ENCODE results near the gene ZBTB7C. TPM values are rescaled to one million over a fixed set of nuclear protein-coding genes. Genes with fewer than 3 reads are reported as not detected.

The ZBTB7C gene
- total RNA-seq, 1 experiment from 2014 or later, result 0.33 TPM

DNA sequence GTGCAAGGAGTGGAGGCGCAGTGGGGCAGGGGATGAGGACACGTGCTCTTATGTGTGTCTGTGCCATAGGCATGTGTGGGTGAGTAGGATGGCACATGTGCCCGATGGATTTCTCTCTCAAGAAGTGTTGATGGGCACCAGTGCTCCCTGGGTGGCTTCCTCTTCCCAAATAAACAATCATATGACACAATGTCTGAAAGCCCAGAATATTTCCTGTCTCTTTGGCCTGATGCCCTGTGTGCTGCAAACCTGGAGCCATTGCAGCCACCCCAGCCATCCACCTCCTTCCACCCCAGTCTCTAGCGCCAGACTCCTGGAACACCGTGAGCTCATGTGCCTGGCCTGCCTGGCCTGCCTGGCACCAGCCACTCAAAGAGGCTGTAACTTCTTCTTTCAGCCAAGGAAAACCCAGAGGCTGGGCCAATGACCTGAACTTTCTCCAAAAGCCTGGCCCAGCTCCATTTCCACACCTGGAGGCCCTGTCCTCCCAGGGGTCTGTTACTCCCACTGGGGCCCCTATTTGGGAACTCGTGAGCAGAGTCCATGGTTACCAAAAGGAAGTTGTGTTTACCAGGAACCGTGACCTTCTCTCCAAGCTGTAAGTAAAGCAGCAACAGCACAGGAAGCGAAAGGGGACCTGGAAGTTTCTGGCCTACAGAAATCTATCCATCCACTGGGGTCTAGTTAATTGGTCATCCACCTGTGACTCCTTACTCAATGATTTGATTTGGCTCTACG, 9.5 kb upstream of the ZBTB7C start:
- Histone ChIP-seq H3K9me3 (ENCODE audit: control insufficient read depth, low read depth, low read length) (no peaks in the 10 kb centered on the region), H3K14ac (ENCODE audit: insufficient read depth, low read length) (no peak overlapping the region), H3K4ac (ENCODE audit: low read depth, low read length) (no peak overlapping the region), H3K27me3 (ENCODE audit: insufficient read depth, low read length) (no peaks in the 10 kb centered on the region), H3K23me2 (ENCODE audit: insufficient read length, low read depth, low read length, poor library complexity, severe bottlenecking) (peaks cover 5% of the 10 kb centered on the region), H3K56ac (ENCODE audit: insufficient read length, low read depth, low read length) (no peak overlapping the region), H2AFZ (ENCODE audit: low read length) (no peak overlapping the region), H2BK120ac (ENCODE audit: low read depth, low read length, poor library complexity, severe bottlenecking) (no peak overlapping the region), H3K4me1 (ENCODE audit: insufficient read depth, low read length) (peaks cover 2% of the 10 kb centered on the region; the same call in 1 of the 2 replicates), H4K8ac (replicated peaks; ENCODE audit: insufficient read length, low read depth, low read length) (no peak overlapping the region), H3K18ac (ENCODE audit: insufficient read length, low read depth, low read length) (no peak overlapping the region), H3K4me2 (ENCODE audit: insufficient read depth, insufficient read length, low read length) (no peak overlapping the region), H3K9ac (ENCODE audit: extremely low read depth, insufficient read length, low read length) (no peak overlapping the region), H3K79me1 (ENCODE audit: insufficient read depth, low read depth, low read length, poor library complexity, severe bottlenecking) (no peaks in the 10 kb centered on the region), H2AK5ac (ENCODE audit: insufficient read length, low read length) (no peak overlapping the region), H2BK15ac (ENCODE audit: low read depth, low read length) (no peak overlapping the region), H3T11ph (ENCODE audit: low read length) (no peak overlapping the region), H2BK20ac (ENCODE audit: low read depth, low read length, poor library complexity, severe bottlenecking) (no peak overlapping the region), H3K79me2 (ENCODE audit: insufficient read depth, low read length) (no peaks in the 10 kb centered on the region), H4K5ac (ENCODE audit: insufficient read length, low read depth, low read length) (no peak overlapping the region), H2BK12ac (ENCODE audit: insufficient read length, low read depth, low read length) (no peak overlapping the region), H2BK5ac (ENCODE audit: insufficient read length, low read length) (no peak overlapping the region), H4K20me1 (ENCODE audit: control insufficient read depth, insufficient read depth, insufficient read length) (no peaks in the 10 kb centered on the region), H3K23ac (ENCODE audit: insufficient read length, low read depth, low read length) (no peak overlapping the region), H3K27ac (ENCODE audit: insufficient read length, low read depth, low read length) (no peak overlapping the region), H4K91ac (ENCODE audit: insufficient read length, low read depth, low read length) (no peak overlapping the region)
- peaks cover 15% of the 10 kb centered on the region in 2 experiments for H3K4me1 Mint-ChIP-seq
- no peaks in the 10 kb centered on the region for H3K9me3 Mint-ChIP-seq
- H3K27me3 Mint-ChIP-seq (ENCODE audit: low read depth), result peaks cover 75% of the 10 kb centered on the region
- TF ChIP-seq, protein P1, sequence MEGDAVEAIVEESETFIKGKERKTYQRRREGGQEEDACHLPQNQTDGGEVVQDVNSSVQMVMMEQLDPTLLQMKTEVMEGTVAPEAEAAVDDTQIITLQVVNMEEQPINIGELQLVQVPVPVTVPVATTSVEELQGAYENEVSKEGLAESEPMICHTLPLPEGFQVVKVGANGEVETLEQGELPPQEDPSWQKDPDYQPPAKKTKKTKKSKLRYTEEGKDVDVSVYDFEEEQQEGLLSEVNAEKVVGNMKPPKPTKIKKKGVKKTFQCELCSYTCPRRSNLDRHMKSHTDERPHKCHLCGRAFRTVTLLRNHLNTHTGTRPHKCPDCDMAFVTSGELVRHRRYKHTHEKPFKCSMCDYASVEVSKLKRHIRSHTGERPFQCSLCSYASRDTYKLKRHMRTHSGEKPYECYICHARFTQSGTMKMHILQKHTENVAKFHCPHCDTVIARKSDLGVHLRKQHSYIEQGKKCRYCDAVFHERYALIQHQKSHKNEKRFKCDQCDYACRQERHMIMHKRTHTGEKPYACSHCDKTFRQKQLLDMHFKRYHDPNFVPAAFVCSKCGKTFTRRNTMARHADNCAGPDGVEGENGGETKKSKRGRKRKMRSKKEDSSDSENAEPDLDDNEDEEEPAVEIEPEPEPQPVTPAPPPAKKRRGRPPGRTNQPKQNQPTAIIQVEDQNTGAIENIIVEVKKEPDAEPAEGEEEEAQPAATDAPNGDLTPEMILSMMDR (conservative IDR thresholded peaks at IDR 0.05), result no peak
- H3K36me3 Mint-ChIP-seq (ENCODE audit: insufficient read depth in 1 of 3, low read depth in 3 of 3), result no peaks in the 10 kb centered on the region
- H3K27ac Mint-ChIP-seq, result no peak overlapping the region
- WGBS (ENCODE audit: extremely low coverage, insufficient read length, low lambda C conversion rate), result no CpG with 5 or more reads among the region's 9 CpGs
- DNase-seq, result no peak
- no peak overlapping the region for H3K4me3 Mint-ChIP-seq

All from H9 (cell line).